ENCODE measurements around the gene MRPL42. TPM values are rescaled to one million over a fixed set of nuclear protein-coding genes. Genes with fewer than 3 reads are reported as not detected.

The MRPL42 gene
- total RNA-seq (ENCODE audit: low replicate concordance): 19.0 and 96.6 TPM in 2 replicates

- peak within 1 kb of the TSS; percentile 90 for H3K4me3 ChIP-seq (ENCODE audit: low read depth, low read length)
- TF ChIP-seq CTCF (IDR thresholded peaks at IDR 0.05; ENCODE audit: insufficient read depth, low read length): peak; percentile 89
These were observed at the start of gene MRPL42 for GRCh38 chr12:93467351-93468007. Gene MRPL42, plus strand, starts transcription at chr12:93467514. Its CDS starts 1,772 bp downstream, at chr12:93469286.

GRCh38 chr12:93417967-93418480 is 49.3 kb upstream of the MRPL42 start:
- TF ChIP-seq CTCF (IDR thresholded peaks at IDR 0.05; ENCODE audit: insufficient read depth, low read length): no peak
- no peak overlapping the region for H3K4me3 ChIP-seq (ENCODE audit: low read depth, low read length)
- no peak for DNase-seq (ENCODE audit: low read depth)

More at GRCh38 chr12:93467351-93468007, at the start of gene MRPL42:
- peak; percentile 87 for DNase-seq (ENCODE audit: low read depth)

GRCh38 chr12:93419388-93420034 is 47.8 kb upstream of the MRPL42 start:
- H3K4me3 ChIP-seq (ENCODE audit: low read depth, low read length): no peak overlapping the region
- DNase-seq (ENCODE audit: low read depth): peak; percentile 86
- TF ChIP-seq CTCF (IDR thresholded peaks at IDR 0.05; ENCODE audit: insufficient read depth, low read length): peak; percentile 52

- no peak for DNase-seq (ENCODE audit: low read depth)
- no peak overlapping the region for H3K4me3 ChIP-seq (ENCODE audit: low read depth, low read length)
- TF ChIP-seq CTCF (IDR thresholded peaks at IDR 0.05; ENCODE audit: insufficient read depth, low read length): no peak
These were observed 45.3 kb upstream of the MRPL42 start for GRCh38 chr12:93422050-93422449.

- no peak for DNase-seq (ENCODE audit: low read depth)
- no peak overlapping the region for H3K4me3 ChIP-seq (ENCODE audit: low read depth, low read length)
- TF ChIP-seq CTCF (IDR thresholded peaks at IDR 0.05; ENCODE audit: insufficient read depth, low read length): no peak
These were observed 41.4 kb upstream of the MRPL42 start for GRCh38 chr12:93425736-93426411.

- TF ChIP-seq CTCF (IDR thresholded peaks at IDR 0.05; ENCODE audit: insufficient read depth, low read length): no peak
These were observed 40.9 kb upstream of the MRPL42 start for GRCh38 chr12:93426412-93426805.

More at GRCh38 chr12:93426412-93426805, 40.9 kb upstream of the MRPL42 start:
- H3K4me3 ChIP-seq (ENCODE audit: low read depth, low read length): no peak overlapping the region
- DNase-seq (ENCODE audit: low read depth): no peak

Data from fibroblast of the aortic adventitia (primary cell).